Right lobe of liver (tissue), 4 donors: ENCODE measurements around the gene MUCL3.

Source experiments
- CTCF ChIP-seq, 4 donors: fragments of 200-600 bp in 3 of 4; fragments of 450-650 bp in 1 of 4; IDR thresholded peaks; one replicate each; pipeline versions ENCODE4 v1.5.1 to v1.8.0; 2016 to 2022; ENCODE audit warnings: antibody characterized with exemption in 4 of 4, mild to moderate bottlenecking in 2 of 4
- POLR2A ChIP-seq: fragments of 450-650 bp; IDR thresholded peaks from one replicate; pipeline ENCODE4 v1.6.1; 2017; ENCODE audit warnings: antibody characterized with exemption, mild to moderate bottlenecking
- donor health status: DM: no; HTN: no; CAD: no.
- donor health status: DM: no; HTN: no; CAD: no.
- donor health status: DM: no; HTN: yes; CAD: no.

DNA sequence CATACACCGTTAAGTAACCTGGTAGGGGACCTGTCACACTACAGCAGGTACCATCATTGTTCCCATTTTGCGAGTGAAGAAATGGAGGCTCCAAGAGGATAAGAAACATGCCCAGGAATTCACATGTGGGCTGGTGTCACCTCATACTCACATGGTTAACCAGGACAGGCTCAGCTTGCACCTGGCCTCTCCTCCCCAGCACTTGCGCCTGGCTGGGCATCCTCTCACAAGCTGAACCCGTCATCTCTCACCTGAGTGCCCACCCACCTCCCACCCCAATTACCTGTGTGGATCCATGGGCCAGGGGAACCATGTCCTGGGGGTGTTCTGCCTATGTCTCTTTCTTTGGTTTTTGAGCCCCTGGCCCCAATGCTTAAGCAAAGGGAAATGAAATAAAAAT lies 10.3 kb upstream of the MUCL3 start:
- TF ChIP-seq CTCF (IDR thresholded peaks at IDR 0.05) (no peak), POLR2A (no peak)
